ENCODE results near the gene SULT1A1. TPM values are rescaled to one million over a fixed set of nuclear protein-coding genes. Genes with fewer than 3 reads are reported as not detected.

Gene SULT1A1
- total and polyA plus RNA-seq, 2 of the 13 experiments (the other 11 are each of a cell fraction or from before 2014, with no cell fraction given), result 114 to 147 TPM

GRCh38 chr16:28610595-28611191 lies 849 bp upstream of the SULT1A1 start (continued):
- TF ChIP-seq CREBL2 (CRISPR knock-in tag; IDR thresholded peaks at IDR 0.05; ENCODE audit: borderline replicate concordance) (peak; percentile 55; the same call in 1 of the 2 replicates), DNMT3B (CRISPR knock-in tag; conservative IDR thresholded peaks at IDR 0.05) (no peak), ZNF609 (CRISPR knock-in tag; IDR thresholded peaks at IDR 0.05; ENCODE audit: borderline replicate concordance) (no peak), MAFG (CRISPR knock-in tag; IDR thresholded peaks at IDR 0.05) (no peak), KDM4B (CRISPR knock-in tag; IDR thresholded peaks at IDR 0.05) (no peak), SP5 (CRISPR knock-in tag; IDR thresholded peaks at IDR 0.05; ENCODE audit: borderline replicate concordance, low read depth) (0 out of 2 replicates have a peak, but pooled peaks have one; percentile 12), ZBTB4 (CRISPR knock-in tag; IDR thresholded peaks at IDR 0.05; ENCODE audit: borderline replicate concordance) (no peak), AKAP8 (CRISPR knock-in tag; IDR thresholded peaks at IDR 0.05) (0 out of 2 replicates have a peak, but pooled peaks have one; percentile 23), SAFB2 (CRISPR knock-in tag; IDR thresholded peaks at IDR 0.05; ENCODE audit: borderline replicate concordance, low read depth) (no peak), GABPA (IDR thresholded peaks at IDR 0.05; ENCODE audit: low read depth, low read length) (no peak), GABPA (CRISPR knock-in tag; IDR thresholded peaks at IDR 0.05; ENCODE audit: low read depth) (no peak), ZBTB44 (CRISPR knock-in tag; IDR thresholded peaks at IDR 0.05) (no peak), KLF12 (CRISPR knock-in tag; IDR thresholded peaks at IDR 0.05; ENCODE audit: borderline replicate concordance) (no peak), SNAPC2 (CRISPR knock-in tag; IDR thresholded peaks at IDR 0.05) (no peak), NFATC3 (CRISPR knock-in tag; IDR thresholded peaks at IDR 0.05) (0 out of 2 replicates have a peak, but pooled peaks have one; percentile 65), ZNF614 (CRISPR knock-in tag; IDR thresholded peaks at IDR 0.05; ENCODE audit: borderline replicate concordance) (no peak), SOX5 (CRISPR knock-in tag; IDR thresholded peaks at IDR 0.05; ENCODE audit: borderline replicate concordance) (no peak; the same call in 1 of the 2 replicates), ZNF580 (CRISPR knock-in tag; IDR thresholded peaks at IDR 0.05; ENCODE audit: borderline replicate concordance, low read depth) (0 out of 2 replicates have a peak, but pooled peaks have one; percentile 60), ZSCAN25 (CRISPR knock-in tag; IDR thresholded peaks at IDR 0.05) (peak; percentile 85; the same call in 1 of the 2 replicates), BHLHE40 (IDR thresholded peaks at IDR 0.05; ENCODE audit: low read length) (0 out of 2 replicates have a peak, but pooled peaks have one; percentile 45), STAT5B (CRISPR knock-in tag; IDR thresholded peaks at IDR 0.05) (no peak)
